Hepatocyte (in vitro differentiated cells): Measurements from ENCODE around the gene ZMIZ1.

Source experiments
- EZH2 ChIP-seq: fragments of 200-600 bp; sonication (generic); IDR thresholded peaks from 2 replicates; pipeline ENCODE4 v1.6.1; 2016; ENCODE audit warnings: antibody characterized with exemption, mild to moderate bottlenecking, borderline replicate concordance
- EZH2phosphoT487 ChIP-seq: fragments of 200-600 bp; sonication (generic); IDR thresholded peaks from one replicate; pipeline ENCODE4 v1.6.1; 2018; ENCODE audit warnings: antibody characterized with exemption, mild to moderate bottlenecking, low read depth, moderate library complexity; ENCODE audit not compliant: unreplicated experiment, severe bottlenecking
- TF ChIP-seq, protein P1 (sequence below): fragments of 200-600 bp; sonication (generic); IDR thresholded peaks from 2 replicates; pipeline ENCODE4 v1.5.1; 2016; ENCODE audit warnings: antibody characterized with exemption, mild to moderate bottlenecking; ENCODE audit not compliant: poor library complexity

DNA sequence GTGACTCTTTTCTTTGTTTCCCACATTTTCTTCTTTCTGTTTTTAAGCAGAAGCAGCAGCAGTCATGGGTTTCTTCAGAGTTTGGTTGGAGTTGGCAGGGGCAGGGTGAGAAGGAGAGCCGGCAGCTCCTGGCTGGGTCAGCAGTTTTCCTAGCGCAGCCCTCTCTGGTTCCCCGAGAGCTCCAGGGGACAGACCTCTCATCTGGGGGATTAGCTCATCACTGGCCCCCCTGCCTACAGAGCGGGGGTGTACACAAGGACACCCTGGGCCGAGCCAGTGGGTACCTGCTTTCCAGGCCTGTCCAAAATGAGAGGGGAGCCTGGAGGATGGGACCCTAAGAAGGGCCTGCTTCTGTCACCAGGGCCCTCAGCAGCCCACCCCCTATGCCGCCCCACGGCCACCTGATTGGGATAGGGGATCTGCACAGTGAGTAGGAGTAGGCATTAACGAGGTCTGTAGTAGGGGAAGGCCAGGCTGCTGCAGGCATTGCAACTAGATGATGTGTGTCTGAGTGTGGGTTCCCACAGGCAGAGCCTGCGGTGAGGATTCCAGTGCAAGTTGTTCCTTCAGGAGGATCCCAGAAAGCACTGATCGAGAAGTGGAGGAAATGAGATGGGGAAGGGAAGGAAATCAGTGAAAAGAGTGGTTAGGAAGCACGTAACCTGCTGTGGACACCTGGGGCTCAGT lies 155.6 kb downstream of the ZMIZ1 start:
- TF ChIP-seq, protein P1, sequence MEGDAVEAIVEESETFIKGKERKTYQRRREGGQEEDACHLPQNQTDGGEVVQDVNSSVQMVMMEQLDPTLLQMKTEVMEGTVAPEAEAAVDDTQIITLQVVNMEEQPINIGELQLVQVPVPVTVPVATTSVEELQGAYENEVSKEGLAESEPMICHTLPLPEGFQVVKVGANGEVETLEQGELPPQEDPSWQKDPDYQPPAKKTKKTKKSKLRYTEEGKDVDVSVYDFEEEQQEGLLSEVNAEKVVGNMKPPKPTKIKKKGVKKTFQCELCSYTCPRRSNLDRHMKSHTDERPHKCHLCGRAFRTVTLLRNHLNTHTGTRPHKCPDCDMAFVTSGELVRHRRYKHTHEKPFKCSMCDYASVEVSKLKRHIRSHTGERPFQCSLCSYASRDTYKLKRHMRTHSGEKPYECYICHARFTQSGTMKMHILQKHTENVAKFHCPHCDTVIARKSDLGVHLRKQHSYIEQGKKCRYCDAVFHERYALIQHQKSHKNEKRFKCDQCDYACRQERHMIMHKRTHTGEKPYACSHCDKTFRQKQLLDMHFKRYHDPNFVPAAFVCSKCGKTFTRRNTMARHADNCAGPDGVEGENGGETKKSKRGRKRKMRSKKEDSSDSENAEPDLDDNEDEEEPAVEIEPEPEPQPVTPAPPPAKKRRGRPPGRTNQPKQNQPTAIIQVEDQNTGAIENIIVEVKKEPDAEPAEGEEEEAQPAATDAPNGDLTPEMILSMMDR, result no peak
- no peak for TF ChIP-seq EZH2
- TF ChIP-seq EZH2phosphoT487, result no peak
